ENCODE results near the gene GALNT15. TPM values are rescaled to one million over a fixed set of nuclear protein-coding genes. Genes with fewer than 3 reads are reported as not detected.

GALNT15 gene
- total RNA-seq, 4 donors from 2014 or later, result 386 to 830 (median 768) TPM

- 0% methylated on average over 53 to 54 of the region's 61 CpGs for WGBS, 2 donors
- Histone ChIP-seq H3K36me3 (peaks cover 0 to 19% (median 0%) of the 10 kb centered on the region in 3 donors), H3K4me3 (peak within 1 kb of the TSS; percentile 57 to 86 (median 79)), H3K9me3 (no peaks in the 10 kb centered on the region), H3K27ac (peak within 1 kb of the TSS; percentile 82 to 95 (median 90)), H3K27me3 (no peaks in the 10 kb centered on the region), H3K4me1 (peaks cover 6 to 61% (median 21%) of the 10 kb centered on the region in 4 donors)
- peak in 2 of 5 experiments; percentile 65 to 70 for TF ChIP-seq CTCF (IDR thresholded peaks at IDR 0.05)
- peak; percentile 17 to 87 for TF ChIP-seq POLR2A (IDR thresholded peaks at IDR 0.05)
- peak; percentile 96 to 99 for TF ChIP-seq EP300 (IDR thresholded peaks at IDR 0.05)
- DNase-seq (ENCODE audit: low spot score in 2 of 2), result peak; percentile 99 to 100
These were observed 90.4 kb downstream of the GALNT15 start, which contains the start of the genes DPH3 and OXNAD1 for GRCh38 chr3:16264708-16265454. Gene DPH3, minus strand, starts transcription at chr3:16264943. Its CDS starts 67 bp downstream, at chr3:16264876. Gene OXNAD1, plus strand, starts transcription at chr3:16265212. Its CDS starts 5,741 bp downstream, at chr3:16270953.

GRCh38 chr3:16265455-16265786 lies 90.9 kb downstream of the GALNT15 start:
- DNase-seq (ENCODE audit: low spot score in 2 of 2), result no peak
- Histone ChIP-seq H3K27ac (peak overlapping the region; percentile 82 to 95 (median 90)), H3K9me3 (no peaks in the 10 kb centered on the region), H3K4me1 (peaks cover 6 to 61% (median 21%) of the 10 kb centered on the region in 4 donors), H3K27me3 (no peaks in the 10 kb centered on the region), H3K4me3 (peak overlapping the region; percentile 57 to 86 (median 79)), H3K36me3 (peaks cover 0 to 16% (median 0%) of the 10 kb centered on the region in 3 donors)
- TF ChIP-seq EP300 (IDR thresholded peaks at IDR 0.05), result no peak
- TF ChIP-seq POLR2A (IDR thresholded peaks at IDR 0.05), result no peak
- no peak for TF ChIP-seq CTCF (IDR thresholded peaks at IDR 0.05)
- 0 to 1% methylated on average over 6 of the region's 6 CpGs for WGBS, 2 donors

DNA sequence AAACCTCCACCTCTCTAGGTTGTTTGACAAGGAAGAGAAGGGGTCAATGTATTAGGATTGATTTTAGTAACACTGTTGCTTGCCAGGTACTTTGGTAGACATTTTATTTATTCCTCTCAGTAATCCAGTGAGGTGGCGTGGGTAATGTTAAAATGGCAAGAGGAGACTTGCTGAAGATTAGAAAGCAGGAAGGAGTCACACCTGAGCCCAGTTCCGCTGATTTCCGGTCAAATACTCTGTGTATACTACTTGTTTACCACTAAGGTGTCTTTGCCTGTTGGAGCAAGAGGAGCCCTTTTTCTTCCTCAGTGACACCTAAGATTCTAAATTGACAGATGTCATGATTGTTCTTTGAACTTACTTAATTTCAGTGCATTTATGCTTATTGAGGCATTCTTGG lies 92.2 kb downstream of the GALNT15 start:
- H3K4me1 ChIP-seq, result peaks cover 6 to 58% (median 21%) of the 10 kb centered on the region in 4 donors
- 84 to 88% methylated on average over 3 of the region's 3 CpGs for WGBS, 2 donors
- H3K9me3 ChIP-seq, result no peaks in the 10 kb centered on the region
- H3K27ac ChIP-seq, result no peak overlapping the region
- H3K4me3 ChIP-seq, result no peak overlapping the region
- H3K36me3 ChIP-seq, result peaks cover 0 to 19% (median 0%) of the 10 kb centered on the region in 3 donors
- H3K27me3 ChIP-seq, result no peaks in the 10 kb centered on the region
- no peak for TF ChIP-seq CTCF (IDR thresholded peaks at IDR 0.05)
- no peak for TF ChIP-seq POLR2A (IDR thresholded peaks at IDR 0.05)
- TF ChIP-seq EP300 (IDR thresholded peaks at IDR 0.05), result no peak
- DNase-seq (ENCODE audit: low spot score in 2 of 2), result no peak

- TF ChIP-seq POLR2A (IDR thresholded peaks at IDR 0.05) (no peak), CTCF (IDR thresholded peaks at IDR 0.05) (no peak), EP300 (IDR thresholded peaks at IDR 0.05) (no peak)
- no peak overlapping the region for H3K27ac ChIP-seq
- peaks cover 0 to 39% (median 0%) of the 10 kb centered on the region in 3 donors for H3K36me3 ChIP-seq
- WGBS, 2 donors, result 97% methylated on average over 10 of the region's 10 CpGs
- no peak for DNase-seq (ENCODE audit: low spot score in 2 of 2)
- no peak overlapping the region for H3K4me3 ChIP-seq
- peaks cover 0 to 28% (median 7%) of the 10 kb centered on the region in 4 donors for H3K4me1 ChIP-seq
- no peaks in the 10 kb centered on the region for H3K27me3 ChIP-seq
- no peaks in the 10 kb centered on the region for H3K9me3 ChIP-seq
These were observed 96.4 kb downstream of the GALNT15 start for GRCh38 chr3:16270855-16271254.

GRCh38 chr3:16272588-16272987 lies 98.1 kb downstream of the GALNT15 start:
- Histone ChIP-seq H3K27me3 (no peaks in the 10 kb centered on the region), H3K4me3 (no peak overlapping the region), H3K9me3 (no peaks in the 10 kb centered on the region), H3K27ac (no peak overlapping the region), H3K36me3 (peaks cover 0 to 39% (median 0%) of the 10 kb centered on the region in 3 donors), H3K4me1 (peaks cover 0 to 14% (median 0%) of the 10 kb centered on the region in 4 donors)
- no peak for DNase-seq (ENCODE audit: low spot score in 2 of 2)
- TF ChIP-seq POLR2A (IDR thresholded peaks at IDR 0.05) (no peak), CTCF (IDR thresholded peaks at IDR 0.05) (no peak), EP300 (IDR thresholded peaks at IDR 0.05) (no peak)
- WGBS, 2 donors, result 76 to 84% methylated on average over 1 of the region's 1 CpG

All from tibial nerve (tissue), 4 donors.